ENCODE results near the gene LRRC8B. TPM values are rescaled to one million over a fixed set of nuclear protein-coding genes. Genes with fewer than 3 reads are reported as not detected.
"Not testable (repeated sequence)": the region's sequence is repeated elsewhere in the genome, so short reads cannot be mapped to it uniquely, and the experiment has no call there.

LRRC8B gene
- total RNA-seq, 1 donor from 2014 or later: 9.8 TPM

GRCh38 chr1:89512996-89513720, 11.5 kb upstream of the LRRC8B start:
- Histone ChIP-seq H3K27me3 (no peaks in the 10 kb centered on the region), H3K36me3 (no peaks in the 10 kb centered on the region), H3K4me3 (no peak overlapping the region), H3K4me1 (no peaks in the 10 kb centered on the region), H3K9me3 (no peaks in the 10 kb centered on the region), H3K27ac (no peak overlapping the region)
- TF ChIP-seq POLR2AphosphoS5 (IDR thresholded peaks at IDR 0.05; ENCODE audit: insufficient read depth in 1 of 2, low read depth in 1 of 2) (no peak), POLR2A (IDR thresholded peaks at IDR 0.05) (no peak), CTCF (IDR thresholded peaks at IDR 0.05) (no peak)
- DNase-seq (ENCODE audit: extremely low spot score in 2 of 2): no peak
- intact Hi-C loops (cut with DNase I): no loop called here

GRCh38 chr1:89516055-89516454, 8.6 kb upstream of the LRRC8B start:
- no peak for TF ChIP-seq CTCF (IDR thresholded peaks at IDR 0.05)
- intact Hi-C loops (cut with DNase I): no loop called here
- Histone ChIP-seq H3K9me3 (no peaks in the 10 kb centered on the region), H3K27me3 (no peaks in the 10 kb centered on the region), H3K4me1 (no peaks in the 10 kb centered on the region), H3K36me3 (no peaks in the 10 kb centered on the region), H3K27ac (no peak overlapping the region), H3K4me3 (no peak overlapping the region)
- DNase-seq (ENCODE audit: extremely low spot score in 2 of 2): no peak

GRCh38 chr1:89518221-89518631, 6.4 kb upstream of the LRRC8B start:
- intact Hi-C loops (cut with DNase I): no loop called here

GRCh38 chr1:89519779-89520358, 4.8 kb upstream of the LRRC8B start:
- no peak for DNase-seq (ENCODE audit: extremely low spot score in 2 of 2)
- no peak overlapping the region for H3K4me3 ChIP-seq
- H3K36me3 ChIP-seq: no peaks in the 10 kb centered on the region
- TF ChIP-seq POLR2A (IDR thresholded peaks at IDR 0.05) (no peak), CTCF (IDR thresholded peaks at IDR 0.05) (peak in 2 of 3 experiments; percentile 18 to 38), POLR2AphosphoS5 (IDR thresholded peaks at IDR 0.05; ENCODE audit: insufficient read depth in 1 of 2, low read depth in 1 of 2) (no peak)
- H3K4me1 ChIP-seq: no peaks in the 10 kb centered on the region
- H3K27ac ChIP-seq: no peak overlapping the region
- intact Hi-C loops (cut with DNase I): no loop called here
- no peaks in the 10 kb centered on the region for H3K27me3 ChIP-seq
- no peaks in the 10 kb centered on the region for H3K9me3 ChIP-seq

More at GRCh38 chr1:89518221-89518631, 6.4 kb upstream of the LRRC8B start:
- Histone ChIP-seq H3K27me3 (no peaks in the 10 kb centered on the region), H3K4me1 (no peaks in the 10 kb centered on the region), H3K9me3 (no peaks in the 10 kb centered on the region), H3K4me3 (no peak overlapping the region), H3K27ac (no peak overlapping the region), H3K36me3 (no peaks in the 10 kb centered on the region)
- TF ChIP-seq CTCF (IDR thresholded peaks at IDR 0.05) (no peak), POLR2AphosphoS5 (IDR thresholded peaks at IDR 0.05; ENCODE audit: insufficient read depth in 1 of 2, low read depth in 1 of 2) (no peak), POLR2A (IDR thresholded peaks at IDR 0.05) (no peak)
- no peak for DNase-seq (ENCODE audit: extremely low spot score in 2 of 2)

- DNase-seq (ENCODE audit: extremely low spot score in 2 of 2); H3K27me3 ChIP-seq; intact Hi-C loops (cut with DNase I): not testable (repeated sequence)
Observed at GRCh38 chr1:89521977-89522376, 2.7 kb upstream of the LRRC8B start.

More at GRCh38 chr1:89521977-89522376, 2.7 kb upstream of the LRRC8B start:
- not testable (repeated sequence) for H3K27ac ChIP-seq, H3K4me3 ChIP-seq, H3K4me1 ChIP-seq, H3K36me3 ChIP-seq, H3K9me3 ChIP-seq
